Astrocyte of the cerebellum (primary cell): ENCODE results near the gene PRR9.
A peak's percentile ranks its signal among the peaks of the same experiment; 100 is the strongest.

Experiments
- DNase-seq: peaks from one replicate; pipeline ENCODE4 v3.0.0-alpha.2; 2011; ENCODE audit warnings: low read depth
- H3K4me3 ChIP-seq: 2 replicates; pipeline ENCODE4 v1.5.1; 2011; ENCODE audit warnings: mild to moderate bottlenecking, low read depth, low read length, moderate library complexity
- CTCF ChIP-seq: IDR thresholded peaks from 2 replicates; pipeline ENCODE4 v1.5.1; 2012; ENCODE audit warnings: low read length, low read depth, moderate library complexity, mild to moderate bottlenecking; ENCODE audit errors: missing control alignments
- in situ Hi-C: cut with HindIII; loops from 2 replicates; pipeline ENCODE4 v1.10.0; 2017; ENCODE audit warnings: low sequenced_read_pairs

The PRR9 gene

GRCh38 chr1:153260585-153261280 lies 43.3 kb downstream of the PRR9 start:
- DNase-seq = no peak
- in situ Hi-C loops = no loop called here
- no peak for TF ChIP-seq CTCF
- peak overlapping the region; percentile 27 for H3K4me3 ChIP-seq

GRCh38 chr1:153261281-153262069 lies 44.1 kb downstream of the PRR9 start:
- TF ChIP-seq CTCF = no peak

GRCh38 chr1:153262070-153262366 lies 44.6 kb downstream of the PRR9 start:
- no peak for TF ChIP-seq CTCF
- in situ Hi-C loops = no loop called here
- DNase-seq = no peak
- peak overlapping the region; percentile 27 for H3K4me3 ChIP-seq

More at GRCh38 chr1:153261281-153262069, 44.1 kb downstream of the PRR9 start:
- no peak for DNase-seq
- peak overlapping the region; percentile 27 for H3K4me3 ChIP-seq
- in situ Hi-C loops = no loop called here

GRCh38 chr1:153262462-153263157 lies 45.2 kb downstream of the PRR9 start:
- in situ Hi-C loops = no loop called here
- TF ChIP-seq CTCF = no peak
- H3K4me3 ChIP-seq = no peak overlapping the region
- no peak for DNase-seq

- TF ChIP-seq CTCF = no peak
- DNase-seq = no peak
- in situ Hi-C loops = no loop called here
- H3K4me3 ChIP-seq = no peak overlapping the region
These were observed 48.1 kb downstream of the PRR9 start for GRCh38 chr1:153265457-153265856.
